ENCODE data around the gene NPFFR2.

- TF ChIP-seq POLR2AphosphoS5 (IDR thresholded peaks at IDR 0.05; ENCODE audit: borderline replicate concordance, low read depth, low read length) (no peak), EZH2 (IDR thresholded peaks at IDR 0.05) (no peak), FOXP2 (optimal IDR thresholded peaks at IDR 0.05; ENCODE audit: control extremely low read depth, extremely low read length, insufficient read depth) (no peak)
These were observed 80.8 kb downstream of the NPFFR2 start for GRCh38 chr4:72112514-72113156.

Data from SK-N-MC (cell line).